ENCODE measurements around the gene PEPD. TPM values are rescaled to one million over a fixed set of nuclear protein-coding genes. Genes with fewer than 3 reads are reported as not detected.

The PEPD gene
- total RNA-seq, 1 experiment from 2014 or later = 40.5 TPM

GRCh38 chr19:33532859-33533460, 11.4 kb upstream of the PEPD start:
- CTCF ChIA-PET = no interaction called here
- Histone ChIP-seq H4K20me1 (ENCODE audit: insufficient read depth) (no peaks in the 10 kb centered on the region), H3K4me2 (ENCODE audit: low read length) (no peak overlapping the region), H3K4me3 (replicated peaks in 1 of 2; ENCODE audit: low read depth in 1 of 2, low read length in 2 of 2) (no peak overlapping the region), H3K9me2 (ENCODE audit: insufficient read depth) (no peaks in the 10 kb centered on the region), H3K27me3 (ENCODE audit: insufficient read depth, low read length) (peaks cover 13% of the 10 kb centered on the region; the same call in 1 of the 2 replicates), H2AFZ (ENCODE audit: low read depth, low read length, poor library complexity, severe bottlenecking) (no peak overlapping the region), H3K36me3 (ENCODE audit: control insufficient read depth in 1 of 2, insufficient read depth in 2 of 2, low read length in 2 of 2) (no peaks in the 10 kb centered on the region), H3K4me1 (ENCODE audit: control insufficient read depth in 1 of 2, insufficient read depth in 2 of 2, low read length in 2 of 2) (no peaks in the 10 kb centered on the region), H3K9me3 (ENCODE audit: control insufficient read depth in 1 of 2, insufficient read depth in 1 of 2, low read depth in 1 of 2, low read length in 2 of 2) (no peaks in the 10 kb centered on the region), H3K9ac (ENCODE audit: low read length) (no peak overlapping the region), H3K79me2 (ENCODE audit: insufficient read depth, low read length) (no peaks in the 10 kb centered on the region), H3K27ac (ENCODE audit: low read depth, low read length) (no peak overlapping the region)
- no peak for TF ChIP-seq TCF7L2 (IDR thresholded peaks at IDR 0.05; ENCODE audit: borderline replicate concordance, extremely low read depth, insufficient read depth, insufficient read length)
- TF ChIP-seq ZFX (IDR thresholded peaks at IDR 0.05) = no peak
- TF ChIP-seq RAD21 (IDR thresholded peaks at IDR 0.05; ENCODE audit: low read depth) = no peak
- no peak for TF ChIP-seq MAX (IDR thresholded peaks at IDR 0.05)
- no peak for TF ChIP-seq ELF1 (IDR thresholded peaks at IDR 0.05; ENCODE audit: borderline replicate concordance, low read depth)
- DNase-seq (ENCODE audit: low read depth, low spot score) (no peak), ATAC-seq (no peak)
- RAD21 ChIA-PET (ENCODE audit: low non-redundant PET in 1 of 2, low total read pairs in 2 of 2, uncharacterized antibody in 2 of 2, unreplicated experiment in 2 of 2) = no interaction called here
- no TSS peak for BruUV-seq (replicated peaks)
- POLR2A ChIA-PET = no interaction called here
- intact Hi-C loops (cut with micrococcal nuclease) = no loop called here

GRCh38 chr19:33530842-33531241, 9.3 kb upstream of the PEPD start:
- no TSS peak for BruUV-seq (replicated peaks)
- ChIA-PET CTCF (no interaction called here), POLR2A (no interaction called here), RAD21 (ENCODE audit: low non-redundant PET in 1 of 2, low total read pairs in 2 of 2, uncharacterized antibody in 2 of 2, unreplicated experiment in 2 of 2) (no interaction called here)
- DNase-seq (ENCODE audit: low read depth, low spot score) (no peak), ATAC-seq (no peak)
- Histone ChIP-seq H3K36me3 (ENCODE audit: control insufficient read depth in 1 of 2, insufficient read depth in 2 of 2, low read length in 2 of 2) (no peaks in the 10 kb centered on the region), H3K9ac (ENCODE audit: low read length) (no peak overlapping the region), H2AFZ (ENCODE audit: low read depth, low read length, poor library complexity, severe bottlenecking) (no peak overlapping the region), H3K9me2 (ENCODE audit: insufficient read depth) (no peaks in the 10 kb centered on the region), H3K9me3 (ENCODE audit: control insufficient read depth in 1 of 2, insufficient read depth in 1 of 2, low read depth in 1 of 2, low read length in 2 of 2) (no peaks in the 10 kb centered on the region), H3K4me1 (ENCODE audit: control insufficient read depth in 1 of 2, insufficient read depth in 2 of 2, low read length in 2 of 2) (no peaks in the 10 kb centered on the region), H4K20me1 (ENCODE audit: insufficient read depth) (no peaks in the 10 kb centered on the region), H3K27me3 (ENCODE audit: insufficient read depth, low read length) (peaks cover 14% of the 10 kb centered on the region; the same call in 1 of the 2 replicates), H3K4me3 (replicated peaks in 1 of 2; ENCODE audit: low read depth in 1 of 2, low read length in 2 of 2) (no peak overlapping the region), H3K27ac (ENCODE audit: low read depth, low read length) (no peak overlapping the region), H3K79me2 (ENCODE audit: insufficient read depth, low read length) (no peaks in the 10 kb centered on the region), H3K4me2 (ENCODE audit: low read length) (no peak overlapping the region)
- intact Hi-C loops (cut with micrococcal nuclease) = no loop called here
- TF ChIP-seq CTCF (IDR thresholded peaks at IDR 0.05 in 2 of 3, conservative IDR thresholded peaks at IDR 0.05 in 1 of 3; ENCODE audit: borderline replicate concordance in 1 of 3, insufficient read depth in 1 of 3, low read depth in 2 of 3, low read length in 2 of 3) (no peak), MAX (IDR thresholded peaks at IDR 0.05) (no peak), EZH2 (IDR thresholded peaks at IDR 0.05) (no peak), ZFX (IDR thresholded peaks at IDR 0.05) (no peak), ZNF274 (IDR thresholded peaks at IDR 0.05; ENCODE audit: low read depth, low read length) (no peak), ZBTB33 (IDR thresholded peaks at IDR 0.05; ENCODE audit: extremely low read depth, insufficient replicate concordance, low read length) (no peak), JUND (IDR thresholded peaks at IDR 0.05) (no peak)
- TF ChIP-seq, protein P1, sequence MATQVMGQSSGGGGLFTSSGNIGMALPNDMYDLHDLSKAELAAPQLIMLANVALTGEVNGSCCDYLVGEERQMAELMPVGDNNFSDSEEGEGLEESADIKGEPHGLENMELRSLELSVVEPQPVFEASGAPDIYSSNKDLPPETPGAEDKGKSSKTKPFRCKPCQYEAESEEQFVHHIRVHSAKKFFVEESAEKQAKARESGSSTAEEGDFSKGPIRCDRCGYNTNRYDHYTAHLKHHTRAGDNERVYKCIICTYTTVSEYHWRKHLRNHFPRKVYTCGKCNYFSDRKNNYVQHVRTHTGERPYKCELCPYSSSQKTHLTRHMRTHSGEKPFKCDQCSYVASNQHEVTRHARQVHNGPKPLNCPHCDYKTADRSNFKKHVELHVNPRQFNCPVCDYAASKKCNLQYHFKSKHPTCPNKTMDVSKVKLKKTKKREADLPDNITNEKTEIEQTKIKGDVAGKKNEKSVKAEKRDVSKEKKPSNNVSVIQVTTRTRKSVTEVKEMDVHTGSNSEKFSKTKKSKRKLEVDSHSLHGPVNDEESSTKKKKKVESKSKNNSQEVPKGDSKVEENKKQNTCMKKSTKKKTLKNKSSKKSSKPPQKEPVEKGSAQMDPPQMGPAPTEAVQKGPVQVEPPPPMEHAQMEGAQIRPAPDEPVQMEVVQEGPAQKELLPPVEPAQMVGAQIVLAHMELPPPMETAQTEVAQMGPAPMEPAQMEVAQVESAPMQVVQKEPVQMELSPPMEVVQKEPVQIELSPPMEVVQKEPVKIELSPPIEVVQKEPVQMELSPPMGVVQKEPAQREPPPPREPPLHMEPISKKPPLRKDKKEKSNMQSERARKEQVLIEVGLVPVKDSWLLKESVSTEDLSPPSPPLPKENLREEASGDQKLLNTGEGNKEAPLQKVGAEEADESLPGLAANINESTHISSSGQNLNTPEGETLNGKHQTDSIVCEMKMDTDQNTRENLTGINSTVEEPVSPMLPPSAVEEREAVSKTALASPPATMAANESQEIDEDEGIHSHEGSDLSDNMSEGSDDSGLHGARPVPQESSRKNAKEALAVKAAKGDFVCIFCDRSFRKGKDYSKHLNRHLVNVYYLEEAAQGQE (IDR thresholded peaks at IDR 0.05; ENCODE audit: low read depth) = no peak

Measured in HCT116 (cell line).